Smooth muscle cell (in vitro differentiated cells): Measurements from ENCODE around the gene TTC34. TPM values are rescaled to one million over a fixed set of nuclear protein-coding genes. Genes with fewer than 3 reads are reported as not detected.

Source experiments
- DNase-seq: peaks from one replicate; lab custom pipeline; 2025; ENCODE audit not compliant: unreplicated experiment; lab: John Stamatoyannopoulos, UW
- H2AFZ ChIP-seq: fragments of 200-600 bp; sonication (generic); 2 replicates; pipeline ENCODE4 v1.6.0; 2016; ENCODE audit warnings: antibody characterized with exemption, low read depth, mild to moderate bottlenecking
- H3F3A ChIP-seq: fragments of 200-600 bp; sonication (generic); 2 replicates; pipeline ENCODE4 v1.6.0; 2017; ENCODE audit warnings: antibody characterized with exemption, low read depth
- H3K27ac ChIP-seq: fragments of 200-600 bp; sonication (generic); 2 replicates; pipeline ENCODE4 v1.5.1; 2016; ENCODE audit warnings: low read depth, mild to moderate bottlenecking
- H3K27me3 ChIP-seq: fragments of 200-600 bp; sonication (generic); 2 replicates; pipeline ENCODE4 v1.6.1; 2016; ENCODE audit warnings: low read depth, mild to moderate bottlenecking
- H3K36me3 ChIP-seq: fragments of 200-600 bp; sonication (generic); 2 replicates; pipeline ENCODE4 v1.5.1; 2016; ENCODE audit warnings: low read depth
- H3K4me1 ChIP-seq: fragments of 200-600 bp; sonication (generic); 2 replicates; pipeline ENCODE4 v1.5.1; 2016; ENCODE audit warnings: low read depth
- H3K4me2 ChIP-seq: fragments of 200-600 bp; sonication (generic); 2 replicates; pipeline ENCODE4 v1.6.0; 2016; ENCODE audit warnings: mild to moderate bottlenecking
- H3K4me3 ChIP-seq: fragments of 200-600 bp; sonication (generic); 2 replicates; pipeline ENCODE4 v1.5.1; 2016; ENCODE audit warnings: mild to moderate bottlenecking
- H3K79me2 ChIP-seq: fragments of 200-600 bp; sonication (generic); 2 replicates; pipeline ENCODE4 v1.6.0; 2016; ENCODE audit warnings: low read depth, mild to moderate bottlenecking
- H3K9ac ChIP-seq: fragments of 200-600 bp; sonication (generic); 2 replicates; pipeline ENCODE4 v1.6.0; 2016; ENCODE audit warnings: low read depth
- H3K9me3 ChIP-seq: fragments of 200-600 bp; sonication (generic); replicated peaks from 2 replicates; pipeline ENCODE4 v1.5.1; 2016; ENCODE audit warnings: low read depth
- H4K20me1 ChIP-seq: fragments of 200-600 bp; sonication (generic); 2 replicates; pipeline ENCODE4 v1.6.0; 2016; ENCODE audit warnings: low read depth
- CTCF ChIP-seq: fragments of 200-600 bp; sonication (generic); IDR thresholded peaks from 2 replicates; pipeline ENCODE4 v1.5.1; 2017; ENCODE audit warnings: borderline replicate concordance, mild to moderate bottlenecking, antibody characterized with exemption; ENCODE audit not compliant: insufficient read depth, poor library complexity, severe bottlenecking
- WGBS: methylation state at CpG from one replicate; pipeline ENCODE4 v1.1.7; 2016; ENCODE audit warnings: low lambda C conversion rate; 5-methylcytosine and 5-hydroxymethylcytosine counted together
- polyA plus RNA-seq: library from polyadenylated mRNA; unstranded; fragments of >200 nt; fragmentation: Nextera tagmentation; extraction: Ambion mirVana; gene quantifications from 2 replicates; pipeline ENCODE4 v1.2.1, GENCODE V29; 2016
- total RNA-seq: library from RNA; depleted of rRNA; stranded (reverse); fragments of >200 nt; gene quantifications from 2 replicates; pipeline ENCODE4 v1.2.3, GENCODE V29; 2014

The TTC34 gene
- total and polyA plus RNA-seq, 2 experiments from 2014 or later = 0.01 to 0.04 TPM

- Histone ChIP-seq H3K9ac (no peak overlapping the region), H4K20me1 (no peaks in the 10 kb centered on the region), H2AFZ (no peak overlapping the region), H3K9me3 (no peaks in the 10 kb centered on the region), H3F3A (no peaks in the 10 kb centered on the region), H3K27ac (no peak overlapping the region), H3K4me1 (no peaks in the 10 kb centered on the region), H3K4me2 (no peak overlapping the region), H3K79me2 (no peaks in the 10 kb centered on the region), H3K36me3 (no peaks in the 10 kb centered on the region), H3K27me3 (no peaks in the 10 kb centered on the region), H3K4me3 (no peak overlapping the region)
- DNase-seq = no peak
- TF ChIP-seq CTCF = no peak
- 86% methylated on average over 19 of the region's 19 CpGs for whole genome bisulfite sequencing
Observed at GRCh38 chr1:2788506-2789163, 12.9 kb downstream of the TTC34 start.

- no peak overlapping the region for H3K4me2 ChIP-seq
- peaks cover 3% of the 10 kb centered on the region for H3K9me3 ChIP-seq
- H3K4me3 ChIP-seq = no peak overlapping the region
- no peak for TF ChIP-seq CTCF
- no peak overlapping the region for H2AFZ ChIP-seq
- H3K4me1 ChIP-seq = no peaks in the 10 kb centered on the region
- H3F3A ChIP-seq = no peaks in the 10 kb centered on the region
- no peaks in the 10 kb centered on the region for H3K36me3 ChIP-seq
- no peak overlapping the region for H3K9ac ChIP-seq
- no peaks in the 10 kb centered on the region for H3K79me2 ChIP-seq
- WGBS = 86% methylated on average over 26 of the region's 26 CpGs
- no peaks in the 10 kb centered on the region for H3K27me3 ChIP-seq
- DNase-seq = no peak
- no peaks in the 10 kb centered on the region for H4K20me1 ChIP-seq
- H3K27ac ChIP-seq = no peak overlapping the region
Observed at GRCh38 chr1:2787163-2787911, 14.2 kb downstream of the TTC34 start.

- Histone ChIP-seq H3K27me3 (no peaks in the 10 kb centered on the region), H3K4me2 (no peak overlapping the region), H3F3A (no peaks in the 10 kb centered on the region), H4K20me1 (no peaks in the 10 kb centered on the region), H3K27ac (no peak overlapping the region), H3K79me2 (no peaks in the 10 kb centered on the region), H3K9me3 (peaks cover 10% of the 10 kb centered on the region), H3K9ac (no peak overlapping the region), H3K36me3 (no peaks in the 10 kb centered on the region), H3K4me1 (no peaks in the 10 kb centered on the region), H3K4me3 (no peak overlapping the region), H2AFZ (no peak overlapping the region)
- DNase-seq = no peak
- TF ChIP-seq CTCF = no peak
- 73% methylated on average over 25 of the region's 27 CpGs for WGBS
Observed at GRCh38 chr1:2786329-2787162, 14.9 kb downstream of the TTC34 start.
